GM23338 (cell line): ENCODE data around the gene AQP1. TPM values are rescaled to one million over a fixed set of nuclear protein-coding genes. Genes with fewer than 3 reads are reported as not detected.

Experiments
- ATAC-seq: fragments of 200-7000 bp; cut with Tn5 transposase; 3 replicates; pipeline ENCODE4 v1.9.1; 2020
- DNase-seq: peaks from one replicate; pipeline ENCODE4 v3.0.0-alpha.2; 2015; ENCODE audit warnings: low spot score
- H2AFZ ChIP-seq: fragments of 200-600 bp; sonication (generic); 2 replicates; pipeline ENCODE4 v1.8.0; 2016; ENCODE audit warnings: antibody characterized with exemption, mild to moderate bottlenecking, moderate library complexity
- H3F3A ChIP-seq: fragments of 200-600 bp; sonication (generic); replicated peaks from 2 replicates; pipeline ENCODE4 v1.8.0; 2017; ENCODE audit warnings: antibody characterized with exemption, mixed run types, low read depth
- H3K27ac ChIP-seq: fragments of 200-600 bp; sonication (generic); 2 replicates; pipeline ENCODE4 v1.6.1; 2016; ENCODE audit warnings: low read depth
- H3K27me3 ChIP-seq: fragments of 200-600 bp; sonication (generic); 2 replicates; pipeline ENCODE4 v1.8.0; 2016; ENCODE audit warnings: mild to moderate bottlenecking, mixed run types, moderate library complexity; ENCODE audit not compliant: insufficient read depth
- H3K36me3 ChIP-seq: fragments of 200-600 bp; sonication (generic); 2 replicates; pipeline ENCODE4 v1.8.0; 2016; ENCODE audit warnings: mild to moderate bottlenecking; ENCODE audit not compliant: insufficient read depth
- H3K4me1 ChIP-seq: fragments of 200-600 bp; sonication (generic); 2 replicates; pipeline ENCODE4 v1.8.0; 2016; ENCODE audit warnings: mild to moderate bottlenecking, moderate library complexity; ENCODE audit not compliant: insufficient read depth
- H3K4me2 ChIP-seq: fragments of 200-600 bp; sonication (generic); 2 replicates; pipeline ENCODE4 v1.7.1; 2017; ENCODE audit warnings: mixed run types
- H3K4me3 ChIP-seq: fragments of 200-600 bp; sonication (generic); 2 replicates; pipeline ENCODE4 v1.6.1; 2016; ENCODE audit warnings: mixed run types
- H3K79me2 ChIP-seq: fragments of 200-600 bp; sonication (generic); replicated peaks from 2 replicates; pipeline ENCODE4 v1.8.0; 2017; ENCODE audit warnings: mild to moderate bottlenecking; ENCODE audit not compliant: insufficient read depth
- H3K9me2 ChIP-seq: fragments of 200-600 bp; sonication (generic); 2 replicates; pipeline ENCODE4 v1.8.0; 2017; ENCODE audit not compliant: insufficient read depth
- H4K20me1 ChIP-seq: fragments of 200-600 bp; sonication (generic); replicated peaks from 2 replicates; pipeline ENCODE4 v1.8.0; 2017; ENCODE audit warnings: mild to moderate bottlenecking; ENCODE audit not compliant: insufficient read depth
- H3K27ac Mint-ChIP-seq: 2 replicates; pipeline ENCODE4 v1.8.0; 2020; ENCODE audit warnings: inconsistent platforms, mild to moderate bottlenecking, moderate library complexity, mixed read lengths
- H3K27me3 Mint-ChIP-seq: 3 replicates; pipeline ENCODE4 v1.8.0; 2022; ENCODE audit warnings: low read depth, mild to moderate bottlenecking, moderate library complexity, mixed read lengths, inconsistent platforms; ENCODE audit not compliant: insufficient read depth, poor library complexity
- H3K36me3 Mint-ChIP-seq: 3 replicates; pipeline ENCODE4 v1.8.0; 2021; ENCODE audit warnings: low read depth, mild to moderate bottlenecking, inconsistent platforms, moderate library complexity, mixed read lengths
- H3K4me1 Mint-ChIP-seq: 3 replicates; pipeline ENCODE4 v1.8.0; 2020; ENCODE audit warnings: mild to moderate bottlenecking, inconsistent platforms, mixed read lengths
- H3K4me3 Mint-ChIP-seq: 3 replicates; pipeline ENCODE4 v1.8.0; 2021; ENCODE audit warnings: moderate library complexity, mild to moderate bottlenecking, inconsistent platforms, mixed read lengths
- H3K9me3 Mint-ChIP-seq: 3 replicates; pipeline ENCODE4 v1.8.0; 2020; ENCODE audit warnings: moderate library complexity, mild to moderate bottlenecking, inconsistent platforms, mixed read lengths
- CREB1 ChIP-seq: fragments of 250-450 bp; sonication (Bioruptor Pico); IDR thresholded peaks from 2 replicates; pipeline ENCODE4 v1.5.0; 2020; ENCODE audit warnings: low read depth, mild to moderate bottlenecking, moderate library complexity
- CTCF ChIP-seq, 2 experiments: fragments of 200-600 bp in 1 of 2; sonication (generic) in 1 of 2; conservative IDR thresholded peaks; 2 replicates each; pipeline versions ENCODE4 v1.5.1 to v1.6.1; 2016 to 2017; ENCODE audit warnings: antibody characterized with exemption in 2 of 2, low read depth in 2 of 2, mild to moderate bottlenecking in 2 of 2, moderate library complexity in 1 of 2
- ETS1 ChIP-seq: IDR thresholded peaks from 2 replicates; pipeline ENCODE4 v1.6.1; 2016; ENCODE audit warnings: antibody characterized with exemption
- EZH2 ChIP-seq: fragments of 200-600 bp; sonication (generic); IDR thresholded peaks from one replicate; pipeline ENCODE4 v1.8.0; 2017; ENCODE audit warnings: antibody characterized with exemption, mild to moderate bottlenecking, low read depth; ENCODE audit not compliant: unreplicated experiment
- EZH2phosphoT487 ChIP-seq: fragments of 200-600 bp; sonication (generic); IDR thresholded peaks from one replicate; pipeline ENCODE4 v1.8.1; 2018; ENCODE audit warnings: antibody characterized with exemption; ENCODE audit not compliant: unreplicated experiment
- JUNB ChIP-seq: IDR thresholded peaks from one replicate; pipeline ENCODE4 v1.6.1; 2016; ENCODE audit warnings: antibody characterized with exemption; ENCODE audit not compliant: unreplicated experiment
- NANOG ChIP-seq: IDR thresholded peaks from 2 replicates; pipeline ENCODE4 v1.6.1; 2016; ENCODE audit warnings: antibody characterized with exemption, borderline replicate concordance
- POLR2AphosphoS5 ChIP-seq: IDR thresholded peaks from 2 replicates; pipeline ENCODE4 v1.6.1; 2016; ENCODE audit warnings: antibody characterized with exemption, low read depth
- REST ChIP-seq: IDR thresholded peaks from one replicate; pipeline ENCODE4 v1.6.1; 2018; ENCODE audit warnings: antibody characterized with exemption; ENCODE audit not compliant: unreplicated experiment
- STAT1 ChIP-seq: IDR thresholded peaks from one replicate; pipeline ENCODE4 v1.6.1; 2016; ENCODE audit warnings: antibody characterized with exemption; ENCODE audit not compliant: unreplicated experiment
- ZNF114 ChIP-seq: fragments of 250-450 bp; sonication (Bioruptor Pico); IDR thresholded peaks from 2 replicates; pipeline ENCODE4 v1.5.0; 2020; ENCODE audit warnings: mild to moderate bottlenecking, moderate library complexity
- ZNF331 ChIP-seq: fragments of 250-450 bp; sonication (Bioruptor Pico); IDR thresholded peaks from 2 replicates; pipeline ENCODE4 v1.5.0; 2020; ENCODE audit warnings: low read depth, mild to moderate bottlenecking, moderate library complexity
- ZNF462 ChIP-seq: fragments of 250-450 bp; sonication (Bioruptor Pico); IDR thresholded peaks from 2 replicates; pipeline ENCODE4 v1.5.0; 2020; ENCODE audit warnings: mild to moderate bottlenecking, moderate library complexity
- polyA plus RNA-seq: library from polyadenylated mRNA; unstranded; fragments of >200 nt; fragmentation: Nextera tagmentation; extraction: Ambion mirVana; gene quantifications from 2 replicates; pipeline ENCODE4 v1.2.1, GENCODE V29; 2016
- total RNA-seq: library from RNA; depleted of rRNA; stranded (reverse); fragments of >200 nt; shearing (Covaris generic); gene quantifications from 2 replicates; pipeline ENCODE4 v1.2.3, GENCODE V29; 2014

AQP1 gene
- total and polyA plus RNA-seq, 2 experiments from 2014 or later: 0.28 TPM; not detected in 1

- H3K4me1 ChIP-seq: no peaks in the 10 kb centered on the region
- DNase-seq: no peak
- H3K9me3 Mint-ChIP-seq: no peaks in the 10 kb centered on the region
- no peaks in the 10 kb centered on the region for H4K20me1 ChIP-seq
- H3K36me3 ChIP-seq: no peaks in the 10 kb centered on the region
- H2AFZ ChIP-seq: no peak overlapping the region
- H3K4me3 ChIP-seq: no peak overlapping the region
- no peak overlapping the region for H3K27ac Mint-ChIP-seq
- no peak overlapping the region for H3K27ac ChIP-seq
- TF ChIP-seq EZH2phosphoT487: no peak
- no peak for TF ChIP-seq NANOG
- TF ChIP-seq ZNF462 (CRISPR knock-in tag): no peak
- no peak for TF ChIP-seq POLR2AphosphoS5
- no peak for TF ChIP-seq REST
- TF ChIP-seq ZNF114 (CRISPR knock-in tag): no peak
- no peak for TF ChIP-seq ETS1
- no peak for TF ChIP-seq JUNB
- TF ChIP-seq CREB1 (CRISPR knock-in tag): no peak
- TF ChIP-seq STAT1: no peak
- no peak for TF ChIP-seq CTCF (conservative IDR thresholded peaks at IDR 0.05; ENCODE audit: low read depth in 2 of 2)
- TF ChIP-seq ZNF331 (CRISPR knock-in tag): no peak
- TF ChIP-seq EZH2: no peak
- H3K4me1 Mint-ChIP-seq: peaks cover 20% of the 10 kb centered on the region
- H3K4me2 ChIP-seq: no peak overlapping the region
- H3F3A ChIP-seq: no peaks in the 10 kb centered on the region
- no peaks in the 10 kb centered on the region for H3K27me3 ChIP-seq
- H3K4me3 Mint-ChIP-seq: no peak overlapping the region
- no peak for ATAC-seq
- no peaks in the 10 kb centered on the region; the same call in 2 of the 3 replicates for H3K36me3 Mint-ChIP-seq
- peaks cover 13% of the 10 kb centered on the region for H3K27me3 Mint-ChIP-seq
- no peaks in the 10 kb centered on the region for H3K9me2 ChIP-seq
- no peaks in the 10 kb centered on the region for H3K79me2 ChIP-seq
Measured at GRCh38 chr7:30909431-30909830, 2.2 kb upstream of the AQP1 start.
